ENCODE data around the gene ZNF511. TPM values are rescaled to one million over a fixed set of nuclear protein-coding genes. Genes with fewer than 3 reads are reported as not detected.

ZNF511 gene
- total and polyA plus RNA-seq, 9 of the 15 experiments (the other 6 are each of a cell fraction or from before 2014, with no cell fraction given) = 0.61 to 69.3 (median 40.1) TPM

DNA sequence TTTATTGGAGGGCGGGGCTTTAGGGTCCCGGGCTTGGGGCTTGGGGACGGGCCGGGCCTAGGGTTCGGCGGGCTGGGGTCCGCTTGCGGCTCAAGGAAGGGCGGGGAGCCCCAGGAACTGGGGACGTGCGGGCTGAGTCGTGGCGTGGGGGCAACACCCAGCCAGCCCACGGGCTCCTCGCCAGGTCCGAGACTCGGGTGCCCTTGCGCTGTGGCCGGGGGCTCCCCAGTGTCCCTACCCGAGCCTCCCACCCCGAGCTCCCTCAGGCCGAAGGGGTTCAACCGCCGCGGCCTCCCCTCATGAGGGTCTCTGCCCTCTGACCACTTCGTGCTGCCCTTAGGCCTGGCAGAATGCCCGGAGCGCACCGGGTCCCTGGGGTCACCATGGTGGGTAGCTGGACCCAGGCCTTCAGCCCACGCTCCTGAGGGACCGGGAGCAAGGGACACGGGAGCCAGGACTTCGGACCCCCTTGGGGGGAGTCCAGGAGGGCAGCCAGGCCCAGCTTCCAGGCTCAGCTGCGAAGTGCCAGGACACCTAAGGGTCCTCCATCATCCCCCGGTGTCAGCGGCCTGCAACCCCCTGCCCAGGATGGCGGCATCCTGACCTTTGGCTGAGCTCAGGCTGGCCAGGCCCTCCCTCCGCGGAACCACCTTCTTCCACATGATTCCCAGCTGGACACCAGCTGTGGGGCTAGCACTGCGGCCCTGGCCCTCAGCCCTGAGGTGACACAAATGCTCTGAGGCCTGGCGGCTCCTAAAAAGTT is 49.6 kb downstream of the ZNF511 start:
- 42% methylated on average over 14 of the region's 41 CpGs for WGBS (ENCODE audit: insufficient coverage, low coverage, missing lambda C conversion rate)
- Histone ChIP-seq H3K9me1 (ENCODE audit: control insufficient read depth, insufficient read depth, low read length) (no peaks in the 10 kb centered on the region), H4K20me1 (replicated peaks; ENCODE audit: control insufficient read depth, insufficient read depth, low read length) (no peaks in the 10 kb centered on the region), H2AFZ (ENCODE audit: low read depth, low read length) (peak overlapping the region; percentile 79; the same call in 1 of the 2 replicates), H3K4me1 (replicated peaks in 1 of 2; ENCODE audit: control insufficient read depth in 2 of 2, insufficient read depth in 2 of 2, low read length in 2 of 2) (peaks cover 15 to 62% of the 10 kb centered on the region in 2 experiments), H3K4me3 (peak overlapping the region; percentile 11; the same call in 1 of the 2 replicates), H3K4me2 (ENCODE audit: insufficient read depth, low read length) (no peak overlapping the region), H3K27me3 (ENCODE audit: control insufficient read depth in 2 of 2, insufficient read depth in 2 of 2, low read length in 2 of 2) (no peaks in the 10 kb centered on the region), H3K79me2 (ENCODE audit: control insufficient read depth, insufficient read depth, low read length) (peaks cover 12% of the 10 kb centered on the region), H3K9ac (ENCODE audit: insufficient read depth in 1 of 2, low read depth in 2 of 2, low read length in 2 of 2) (peak overlapping the region in 1 of 2 experiments; percentile 78; a peak in 2 of 4 replicates), H3K36me3 (ENCODE audit: control insufficient read depth, insufficient read depth, low read length) (peaks cover 27% of the 10 kb centered on the region; the same call in 1 of the 3 replicates), H3K9me3 (replicated peaks; ENCODE audit: control insufficient read depth, insufficient read depth, low read depth, low read length) (no peaks in the 10 kb centered on the region), H3K27ac (ENCODE audit: extremely low read depth, low read depth, low read length) (no peak overlapping the region)
- CTCF ChIA-PET (ENCODE audit: low intra/inter-chr PET ratio) = no interaction called here
- intact Hi-C loops (cut with micrococcal nuclease) (loop anchor here (5.0 kb wide), 1 partner anchor 34 kb away; the partner anchor contains the start of gene MTG1), in situ Hi-C loops (cut with MboI) (no loop called here)
- TF ChIP-seq, protein P1, sequence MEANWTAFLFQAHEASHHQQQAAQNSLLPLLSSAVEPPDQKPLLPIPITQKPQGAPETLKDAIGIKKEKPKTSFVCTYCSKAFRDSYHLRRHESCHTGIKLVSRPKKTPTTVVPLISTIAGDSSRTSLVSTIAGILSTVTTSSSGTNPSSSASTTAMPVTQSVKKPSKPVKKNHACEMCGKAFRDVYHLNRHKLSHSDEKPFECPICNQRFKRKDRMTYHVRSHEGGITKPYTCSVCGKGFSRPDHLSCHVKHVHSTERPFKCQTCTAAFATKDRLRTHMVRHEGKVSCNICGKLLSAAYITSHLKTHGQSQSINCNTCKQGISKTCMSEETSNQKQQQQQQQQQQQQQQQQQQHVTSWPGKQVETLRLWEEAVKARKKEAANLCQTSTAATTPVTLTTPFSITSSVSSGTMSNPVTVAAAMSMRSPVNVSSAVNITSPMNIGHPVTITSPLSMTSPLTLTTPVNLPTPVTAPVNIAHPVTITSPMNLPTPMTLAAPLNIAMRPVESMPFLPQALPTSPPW (CRISPR knock-in tag; IDR thresholded peaks at IDR 0.05) = peak; percentile 19; the same call in 1 of the 2 replicates
- TF ChIP-seq SIX5 (IDR thresholded peaks at IDR 0.05; ENCODE audit: borderline replicate concordance in 1 of 2, insufficient read depth in 1 of 2, low read depth in 1 of 2, low read length in 2 of 2) (no peak), HDAC6 (IDR thresholded peaks at IDR 0.05; ENCODE audit: low read depth, low read length) (no peak)
- DNase-seq (ENCODE audit: extremely low read depth in 1 of 4, low spot score in 3 of 4) = no peak
- no peak for ATAC-seq
- FAIRE-seq = no peak
- POLR2A ChIA-PET = no interaction called here
- BruUV-seq (replicated peaks) = no TSS peak

Data from K562 (cell line).